Immature natural killer cell (primary cell): Measurements from ENCODE around the gene SLC9A9. TPM values are rescaled to one million over a fixed set of nuclear protein-coding genes. Genes with fewer than 3 reads are reported as not detected.
"Not testable (repeated sequence)": the region's sequence is repeated elsewhere in the genome, so short reads cannot be mapped to it uniquely, and the experiment has no call there.

Source experiments
- DNase-seq, 3 donors: peaks; one replicate each; pipeline ENCODE4 v3.0.0; 2022; ENCODE audit warnings: mixed read lengths in 1 of 3
- H3K27ac Mint-ChIP-seq, 6 donors: one replicate each; pipeline ENCODE4 v1.8.0; 2020; ENCODE audit warnings: mixed read lengths in 6 of 6, mild to moderate bottlenecking in 5 of 6, inconsistent platforms in 4 of 6, moderate library complexity in 3 of 6
- H3K27me3 Mint-ChIP-seq, 3 donors: one replicate each; pipeline ENCODE4 v1.8.0; 2020 to 2021; ENCODE audit warnings: low read depth in 3 of 3, mild to moderate bottlenecking in 3 of 3, mixed read lengths in 3 of 3, moderate library complexity in 3 of 3, inconsistent platforms in 1 of 3
- H3K36me3 Mint-ChIP-seq, 3 donors: one replicate each; pipeline ENCODE4 v1.8.0; 2020; ENCODE audit warnings: mixed read lengths in 3 of 3, inconsistent platforms in 2 of 3, mild to moderate bottlenecking in 2 of 3
- H3K4me1 Mint-ChIP-seq, 2 donors: one replicate each; pipeline ENCODE4 v1.8.0; 2020; ENCODE audit warnings: inconsistent platforms in 2 of 2, mild to moderate bottlenecking in 2 of 2, mixed read lengths in 2 of 2, moderate library complexity in 1 of 2
- H3K4me3 Mint-ChIP-seq, 5 donors: one replicate each; pipeline ENCODE4 v1.8.0; 2020; ENCODE audit warnings: mild to moderate bottlenecking in 5 of 5, mixed read lengths in 5 of 5, inconsistent platforms in 3 of 5, moderate library complexity in 3 of 5
- H3K9me3 Mint-ChIP-seq, 6 donors: one replicate each; pipeline ENCODE4 v1.8.0; 2020; ENCODE audit warnings: mild to moderate bottlenecking in 6 of 6, mixed read lengths in 6 of 6, inconsistent platforms in 4 of 6, moderate library complexity in 3 of 6
- polyA plus RNA-seq, 3 donors: library from polyadenylated mRNA; unstranded; fragments of 300-500 nt; fragmentation: Illumina TruSeq; gene quantifications; one replicate each; pipeline ENCODE4 v1.2.3, GENCODE V29; 2021

The SLC9A9 gene
- polyA plus RNA-seq, 3 donors from 2014 or later = 17.2 to 21.3 (median 19.7) TPM

DNA sequence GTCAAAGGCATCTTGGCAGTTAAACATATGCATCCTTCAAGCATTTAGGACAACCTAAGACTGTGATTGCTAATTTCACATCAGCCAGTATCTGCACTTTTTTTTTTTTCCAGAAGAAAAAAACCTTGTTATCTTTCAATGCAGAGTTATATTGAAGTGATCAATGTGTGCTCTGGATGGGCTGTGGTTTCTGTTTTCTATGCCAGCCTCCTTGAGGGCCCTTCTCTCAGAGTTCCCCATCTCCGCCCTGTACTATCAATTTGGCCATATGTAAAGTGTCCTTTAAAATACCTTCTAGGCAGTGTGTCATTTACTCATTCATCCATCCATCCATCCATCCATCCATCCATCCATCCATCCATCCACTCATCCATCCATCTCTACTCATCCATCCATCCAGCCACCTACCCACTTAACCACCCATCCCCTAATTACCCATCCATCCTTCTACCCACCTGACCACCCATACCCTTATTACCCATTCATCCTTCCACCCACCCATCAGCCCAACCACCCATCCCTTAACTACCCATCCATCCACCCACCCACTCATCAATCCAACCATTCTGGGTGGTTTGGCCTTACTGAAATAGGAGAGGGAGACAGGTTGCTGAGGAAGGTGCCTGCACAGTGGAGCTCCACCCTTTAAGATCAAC is 406.6 kb downstream of the SLC9A9 start:
- no peak for DNase-seq
- no peak overlapping the region for H3K4me3 Mint-ChIP-seq
- no peaks in the 10 kb centered on the region for H3K9me3 Mint-ChIP-seq
- peaks cover 21 to 28% of the 10 kb centered on the region in 2 donors for H3K4me1 Mint-ChIP-seq
- H3K27me3 Mint-ChIP-seq = peaks cover 0 to 2% (median 0%) of the 10 kb centered on the region in 3 donors
- H3K27ac Mint-ChIP-seq = no peak overlapping the region
- peaks cover 4 to 26% (median 6%) of the 10 kb centered on the region in 3 donors for H3K36me3 Mint-ChIP-seq

- peaks cover 0 to 2% (median 0%) of the 10 kb centered on the region in 3 donors for H3K27me3 Mint-ChIP-seq
- no peak for DNase-seq
- H3K36me3 Mint-ChIP-seq = peaks cover 0 to 20% (median 0%) of the 10 kb centered on the region in 3 donors
- H3K9me3 Mint-ChIP-seq = no peaks in the 10 kb centered on the region
- no peak overlapping the region for H3K4me3 Mint-ChIP-seq
- H3K4me1 Mint-ChIP-seq = peaks cover 17% of the 10 kb centered on the region in 2 donors
- peak overlapping the region in 1 of 6 donors; percentile 19 for H3K27ac Mint-ChIP-seq
Observed at GRCh38 chr3:143439817-143440216, 408.5 kb downstream of the SLC9A9 start.

DNA sequence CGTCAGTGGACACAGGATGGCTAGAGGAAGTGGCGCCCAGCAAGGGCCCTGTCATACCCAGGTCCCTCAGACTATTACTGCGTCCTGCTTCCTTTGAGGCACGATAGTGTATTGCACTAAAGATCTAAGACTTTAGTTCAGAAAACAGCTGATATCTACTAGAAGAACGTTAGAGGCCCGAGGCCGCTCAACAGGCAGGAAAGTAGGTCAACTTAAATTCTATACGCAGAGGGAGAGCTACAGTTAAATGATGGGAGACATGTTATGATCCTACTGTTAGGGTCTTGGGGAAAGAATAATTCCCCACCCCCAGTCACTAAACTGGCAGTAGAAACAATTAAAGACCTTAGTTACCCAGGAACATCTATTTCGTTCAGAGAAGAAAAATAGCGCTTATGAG is 410.9 kb downstream of the SLC9A9 start:
- peaks cover 0 to 2% (median 0%) of the 10 kb centered on the region in 3 donors for H3K27me3 Mint-ChIP-seq
- H3K4me3 Mint-ChIP-seq = no peak overlapping the region
- H3K4me1 Mint-ChIP-seq = no peaks in the 10 kb centered on the region
- H3K27ac Mint-ChIP-seq = no peak overlapping the region
- no peaks in the 10 kb centered on the region for H3K9me3 Mint-ChIP-seq
- peaks cover 0 to 18% (median 0%) of the 10 kb centered on the region in 3 donors for H3K36me3 Mint-ChIP-seq
- DNase-seq = no peak

DNA sequence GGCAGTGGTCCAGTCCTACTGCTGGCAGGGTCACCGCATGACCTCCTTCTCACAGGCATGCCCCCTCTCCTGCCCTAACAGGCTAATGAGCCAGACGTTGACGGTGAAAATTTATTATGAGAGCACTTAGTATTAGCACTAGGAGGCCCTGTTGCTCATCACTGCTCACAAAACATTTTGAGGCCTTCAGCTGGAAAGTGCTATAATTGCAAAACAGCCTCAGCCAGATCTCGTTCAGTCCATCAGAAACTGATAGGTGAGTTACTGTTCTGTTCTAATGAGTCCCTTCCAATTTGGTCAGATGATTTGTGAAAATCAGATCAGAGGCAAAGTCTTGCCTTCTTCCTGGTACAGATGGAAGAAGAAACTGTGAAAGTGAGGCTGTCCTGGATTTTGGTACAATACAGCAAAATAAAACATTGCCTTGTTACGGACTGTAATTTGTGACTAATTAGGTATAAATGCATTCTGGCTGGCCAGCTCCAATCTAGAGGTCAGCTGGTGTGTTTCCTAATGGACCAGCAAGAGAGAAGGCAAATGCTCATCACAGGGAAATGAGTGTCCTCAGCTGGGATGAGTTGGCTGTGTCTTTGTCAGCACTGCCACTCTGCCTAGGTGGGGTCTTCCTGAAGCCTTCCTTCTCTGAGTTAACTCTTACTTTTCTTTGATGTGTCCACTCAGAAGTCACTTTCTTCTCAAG is 411.9 kb downstream of the SLC9A9 start:
- no peak for DNase-seq
- Mint-ChIP-seq H3K27me3 (peaks cover 0 to 2% (median 0%) of the 10 kb centered on the region in 3 donors), H3K9me3 (no peaks in the 10 kb centered on the region), H3K4me3 (no peak overlapping the region), H3K4me1 (no peaks in the 10 kb centered on the region), H3K36me3 (peaks cover 0 to 18% (median 0%) of the 10 kb centered on the region in 3 donors), H3K27ac (no peak overlapping the region)

DNA sequence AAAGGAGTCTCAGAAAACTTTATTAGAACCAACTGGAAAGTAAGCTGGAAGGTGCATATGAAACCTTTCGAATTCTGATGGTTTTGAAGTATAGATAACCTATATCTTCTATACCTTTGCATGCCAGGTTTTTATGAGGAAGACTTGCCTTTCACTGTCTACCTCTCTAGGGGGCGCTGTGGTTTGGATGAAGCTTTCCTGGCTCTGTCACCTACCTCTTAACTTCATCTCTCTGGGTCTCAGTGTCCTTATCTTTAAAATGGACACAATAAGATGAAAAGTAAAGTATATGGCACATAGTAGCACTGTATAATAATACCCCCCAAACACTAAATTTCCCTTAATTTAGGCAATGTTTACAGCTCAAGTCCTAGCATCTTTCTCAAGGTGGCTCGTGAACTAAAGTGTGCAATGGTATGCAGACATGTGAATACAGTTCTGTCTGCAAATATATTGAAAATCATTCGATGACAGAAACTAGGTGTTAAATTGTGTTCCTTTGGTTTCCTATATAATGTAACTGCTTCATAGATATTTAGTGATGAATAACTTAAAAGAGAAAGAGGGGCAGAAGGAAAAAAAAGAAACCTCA is 414.4 kb downstream of the SLC9A9 start:
- Mint-ChIP-seq H3K9me3 (no peaks in the 10 kb centered on the region), H3K27me3 (peaks cover 0 to 2% (median 0%) of the 10 kb centered on the region in 3 donors), H3K36me3 (peaks cover 0 to 16% (median 0%) of the 10 kb centered on the region in 3 donors), H3K4me1 (peaks cover 0 to 6% of the 10 kb centered on the region in 2 donors), H3K27ac (peak overlapping the region in 1 of 6 donors; percentile 64), H3K4me3 (no peak overlapping the region)
- no peak for DNase-seq

DNA sequence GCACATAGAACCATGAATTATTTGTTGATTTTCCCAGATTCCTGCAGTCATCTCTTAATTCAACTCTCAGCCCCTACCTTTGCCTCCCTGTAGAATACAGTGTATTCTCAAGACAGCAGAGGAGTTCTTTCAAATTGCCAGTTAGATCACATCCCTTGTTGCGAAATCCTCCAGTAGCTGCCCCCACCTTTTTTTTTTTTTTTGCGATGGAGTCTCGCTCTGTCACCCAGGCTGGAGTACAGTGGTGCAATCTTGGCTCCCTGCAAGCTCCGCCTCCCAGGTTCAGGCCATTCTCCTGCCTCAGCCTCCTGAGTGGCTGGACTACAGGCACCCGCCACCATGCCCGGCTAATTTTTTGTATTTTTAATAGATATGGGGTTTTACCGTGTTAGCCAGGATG is 417.0 kb downstream of the SLC9A9 start:
- not testable (repeated sequence) for H3K27me3 Mint-ChIP-seq, H3K27ac Mint-ChIP-seq, H3K36me3 Mint-ChIP-seq, H3K9me3 Mint-ChIP-seq, DNase-seq, H3K4me3 Mint-ChIP-seq, H3K4me1 Mint-ChIP-seq

DNA sequence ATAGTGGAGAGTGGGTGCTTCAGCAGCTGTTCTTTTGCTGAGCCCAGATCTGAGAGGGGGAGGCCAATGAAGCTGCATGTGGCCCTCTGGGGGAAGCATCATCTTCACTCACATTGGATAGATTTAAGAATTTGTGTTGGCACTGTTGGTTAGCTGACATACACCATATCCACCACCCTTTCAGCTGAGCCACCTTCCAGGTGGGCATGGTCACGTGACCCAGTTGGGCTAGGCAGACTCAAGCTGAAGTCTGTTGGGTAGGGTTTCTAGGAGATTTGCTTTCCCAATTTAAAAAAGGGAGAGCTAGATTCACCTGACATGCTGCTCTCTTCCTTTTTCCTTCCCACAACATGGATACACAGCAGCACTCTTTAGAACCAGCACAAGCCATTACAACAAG is 417.7 kb downstream of the SLC9A9 start:
- Mint-ChIP-seq H3K27ac (no peak overlapping the region), H3K4me3 (no peak overlapping the region), H3K27me3 (no peaks in the 10 kb centered on the region), H3K9me3 (no peaks in the 10 kb centered on the region), H3K36me3 (peaks cover 0 to 8% (median 0%) of the 10 kb centered on the region in 3 donors), H3K4me1 (peaks cover 0 to 8% of the 10 kb centered on the region in 2 donors)
- DNase-seq = no peak

DNA sequence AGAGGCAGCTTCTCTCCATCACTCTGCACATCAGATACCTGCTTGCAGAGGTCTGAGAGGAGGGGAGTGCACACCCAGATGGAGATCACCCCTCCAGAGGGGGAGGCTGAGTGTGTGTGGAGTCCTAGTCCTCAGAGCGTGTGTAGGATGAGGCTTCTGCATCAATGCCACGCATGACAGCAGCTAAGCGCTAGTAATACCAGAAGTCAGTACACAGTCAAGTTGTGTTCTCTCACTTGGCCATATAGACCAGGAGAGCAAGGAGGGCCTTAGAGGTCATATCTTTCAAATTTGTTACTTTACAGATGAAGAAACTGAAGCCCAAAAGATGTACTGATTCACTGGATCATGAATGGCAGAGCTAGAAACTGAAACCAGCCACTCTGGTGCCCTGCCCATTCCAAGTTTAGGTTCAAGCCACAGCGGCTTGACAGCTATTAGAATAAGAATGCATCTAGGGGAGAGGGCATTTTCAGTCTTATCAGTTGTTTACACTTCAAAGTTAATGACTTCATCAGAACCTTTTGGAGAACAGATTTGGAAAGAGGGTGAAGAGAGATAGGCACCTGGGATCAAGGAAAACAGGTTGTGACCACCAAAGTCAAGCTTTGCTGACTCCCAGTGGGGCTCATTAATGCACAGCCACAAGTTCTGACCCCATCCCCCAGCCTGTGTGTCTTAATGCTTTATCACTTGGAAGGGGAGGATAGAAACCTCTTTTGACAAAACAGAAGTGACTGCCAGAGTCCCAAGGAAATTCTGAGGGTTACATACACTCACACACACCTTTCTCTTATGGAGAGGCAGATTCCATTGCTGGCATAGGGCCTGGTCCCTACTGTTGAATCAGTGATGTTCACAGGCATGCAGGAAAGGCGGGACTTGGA is 418.4 kb downstream of the SLC9A9 start:
- Mint-ChIP-seq H3K4me3 (no peak overlapping the region), H3K27ac (no peak overlapping the region)

GRCh38 chr3:143428294-143428693 is 420.0 kb downstream of the SLC9A9 start:
- H3K9me3 Mint-ChIP-seq = no peaks in the 10 kb centered on the region
- DNase-seq = no peak
- no peaks in the 10 kb centered on the region for H3K27me3 Mint-ChIP-seq
- no peak overlapping the region for H3K4me3 Mint-ChIP-seq
- H3K27ac Mint-ChIP-seq = no peak overlapping the region
- peaks cover 17 to 24% of the 10 kb centered on the region in 2 donors for H3K4me1 Mint-ChIP-seq
- peaks cover 0 to 3% (median 0%) of the 10 kb centered on the region in 3 donors for H3K36me3 Mint-ChIP-seq

More for the DNA sequence above, 418.4 kb downstream of the SLC9A9 start:
- H3K4me1 Mint-ChIP-seq = peaks cover under 1 to 9% of the 10 kb centered on the region in 2 donors
- peaks cover 0 to 8% (median 0%) of the 10 kb centered on the region in 3 donors for H3K36me3 Mint-ChIP-seq
- no peaks in the 10 kb centered on the region for H3K9me3 Mint-ChIP-seq
- no peak for DNase-seq
- no peaks in the 10 kb centered on the region for H3K27me3 Mint-ChIP-seq

- H3K9me3 Mint-ChIP-seq = no peaks in the 10 kb centered on the region
- peaks cover 17 to 24% of the 10 kb centered on the region in 2 donors for H3K4me1 Mint-ChIP-seq
- no peaks in the 10 kb centered on the region for H3K27me3 Mint-ChIP-seq
- peaks cover 0 to 3% (median 0%) of the 10 kb centered on the region in 3 donors for H3K36me3 Mint-ChIP-seq
- DNase-seq = no peak
- H3K4me3 Mint-ChIP-seq = no peak overlapping the region
- no peak overlapping the region for H3K27ac Mint-ChIP-seq
Observed at GRCh38 chr3:143427631-143428030, 420.6 kb downstream of the SLC9A9 start.

DNA sequence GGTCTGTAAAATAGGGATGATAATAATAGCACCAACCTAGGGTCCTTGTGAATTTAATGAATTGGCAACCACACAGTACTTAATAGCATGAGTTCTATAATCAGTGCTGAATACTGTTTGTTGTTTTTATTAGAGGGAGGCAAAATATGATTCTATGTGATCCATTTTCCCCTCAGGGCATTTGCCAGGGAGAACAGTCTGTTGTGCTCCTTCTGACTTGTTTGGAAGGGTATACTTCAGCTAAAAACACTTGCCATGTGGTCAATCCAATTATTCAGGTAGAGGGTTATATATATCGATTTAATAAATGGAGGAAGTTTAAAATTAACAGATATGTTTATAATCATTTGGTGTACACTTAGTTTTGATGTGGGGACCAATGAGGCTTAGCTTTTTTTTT is 423.4 kb downstream of the SLC9A9 start:
- H3K9me3 Mint-ChIP-seq = peaks cover 0 to 2% (median 0%) of the 10 kb centered on the region in 6 donors
- peak overlapping the region in 1 of 6 donors; percentile 48 for H3K27ac Mint-ChIP-seq
- H3K36me3 Mint-ChIP-seq = peaks cover 0 to 15% (median 0%) of the 10 kb centered on the region in 3 donors
- no peak for DNase-seq
- H3K27me3 Mint-ChIP-seq = no peaks in the 10 kb centered on the region
- H3K4me3 Mint-ChIP-seq = peak overlapping the region in 1 of 5 donors; percentile 46
- peaks cover 17 to 19% of the 10 kb centered on the region in 2 donors for H3K4me1 Mint-ChIP-seq

DNA sequence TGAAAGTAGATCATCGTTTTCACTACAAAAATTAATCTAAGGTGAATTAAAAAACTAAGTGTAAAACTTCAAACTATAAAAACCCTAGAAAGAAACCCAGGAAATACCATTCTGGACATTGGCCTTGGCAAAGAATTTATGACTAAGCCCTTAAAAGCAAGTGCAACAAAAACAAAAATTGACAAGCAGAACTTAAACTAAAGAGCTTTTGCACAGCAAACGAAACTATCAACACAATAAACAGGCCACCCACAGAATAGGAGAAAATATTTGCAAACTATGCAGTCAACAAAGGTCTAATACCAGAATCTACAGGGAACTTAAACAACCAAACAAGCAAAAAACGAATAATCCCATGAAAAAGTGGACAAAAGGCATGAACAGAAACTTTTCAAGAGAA is 426.7 kb downstream of the SLC9A9 start:
- H3K4me3 Mint-ChIP-seq = no peak overlapping the region
- H3K36me3 Mint-ChIP-seq = peaks cover 0 to 27% (median 8%) of the 10 kb centered on the region in 3 donors
- no peak overlapping the region for H3K27ac Mint-ChIP-seq
- DNase-seq = no peak
- peaks cover 0 to 2% (median 0%) of the 10 kb centered on the region in 6 donors for H3K9me3 Mint-ChIP-seq
- peaks cover 0 to 2% (median 0%) of the 10 kb centered on the region in 3 donors for H3K27me3 Mint-ChIP-seq
- peaks cover 16 to 17% of the 10 kb centered on the region in 2 donors for H3K4me1 Mint-ChIP-seq

DNA sequence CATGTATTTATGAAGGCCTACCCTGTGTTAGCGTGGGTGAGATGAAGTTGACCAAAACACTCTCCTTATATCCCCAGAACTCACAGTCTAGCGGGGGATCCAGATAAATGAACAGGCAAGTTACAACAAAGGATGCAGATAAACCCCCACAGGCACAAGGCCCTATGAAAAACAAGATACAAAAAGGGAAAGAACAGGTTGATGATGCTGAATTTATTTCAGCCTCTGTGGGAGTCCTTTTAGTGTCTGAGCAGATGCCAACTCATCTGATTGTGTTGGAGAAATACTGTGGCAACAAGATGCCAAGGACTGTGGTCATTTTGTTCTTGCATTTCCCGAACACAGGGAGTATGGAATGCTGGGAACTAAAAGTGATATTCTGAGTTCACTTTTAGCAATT is 428.7 kb downstream of the SLC9A9 start:
- no peak overlapping the region for H3K27ac Mint-ChIP-seq
- DNase-seq = no peak
- H3K4me3 Mint-ChIP-seq = no peak overlapping the region
- peaks cover 0 to 2% (median 0%) of the 10 kb centered on the region in 3 donors for H3K27me3 Mint-ChIP-seq
- H3K9me3 Mint-ChIP-seq = peaks cover 0 to 2% (median 0%) of the 10 kb centered on the region in 6 donors
- H3K4me1 Mint-ChIP-seq = peaks cover 16 to 25% of the 10 kb centered on the region in 2 donors
- H3K36me3 Mint-ChIP-seq = peaks cover under 1 to 32% (median 14%) of the 10 kb centered on the region in 3 donors
